ENCODE results near the gene ZNF699. TPM values are rescaled to one million over a fixed set of nuclear protein-coding genes. Genes with fewer than 3 reads are reported as not detected.
A peak's percentile ranks its signal among the peaks of the same experiment; 100 is the strongest.
"Not testable (repeated sequence)": the region's sequence is repeated elsewhere in the genome, so short reads cannot be mapped to it uniquely, and the experiment has no call there.

The ZNF699 gene
- total and polyA plus RNA-seq, 8 donors: 0.96 to 3.4 (median 1.3) TPM

DNA sequence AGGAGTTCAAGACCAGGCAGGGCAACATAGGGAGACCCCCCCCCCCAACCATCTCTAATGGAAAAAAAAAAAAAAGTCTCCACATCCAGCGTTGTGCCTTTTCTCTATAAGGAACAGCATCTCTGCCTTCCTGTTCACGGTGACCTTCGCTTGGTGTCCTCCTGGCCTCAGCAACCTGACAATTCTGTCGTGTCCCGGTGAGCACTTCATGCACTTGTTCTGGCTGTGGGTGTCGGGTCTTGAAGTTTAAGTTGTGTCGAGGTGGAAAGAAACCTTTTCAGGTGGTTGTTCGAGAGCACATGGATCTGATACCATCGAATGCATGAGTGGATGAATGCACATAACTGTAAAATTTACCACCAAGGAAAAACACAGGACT is 14.9 kb upstream of the ZNF699 start:
- H3K27me3 ChIP-seq: no peaks in the 10 kb centered on the region
- no peak for ATAC-seq
- no peak for FAIRE-seq
- TF ChIP-seq, protein P1, sequence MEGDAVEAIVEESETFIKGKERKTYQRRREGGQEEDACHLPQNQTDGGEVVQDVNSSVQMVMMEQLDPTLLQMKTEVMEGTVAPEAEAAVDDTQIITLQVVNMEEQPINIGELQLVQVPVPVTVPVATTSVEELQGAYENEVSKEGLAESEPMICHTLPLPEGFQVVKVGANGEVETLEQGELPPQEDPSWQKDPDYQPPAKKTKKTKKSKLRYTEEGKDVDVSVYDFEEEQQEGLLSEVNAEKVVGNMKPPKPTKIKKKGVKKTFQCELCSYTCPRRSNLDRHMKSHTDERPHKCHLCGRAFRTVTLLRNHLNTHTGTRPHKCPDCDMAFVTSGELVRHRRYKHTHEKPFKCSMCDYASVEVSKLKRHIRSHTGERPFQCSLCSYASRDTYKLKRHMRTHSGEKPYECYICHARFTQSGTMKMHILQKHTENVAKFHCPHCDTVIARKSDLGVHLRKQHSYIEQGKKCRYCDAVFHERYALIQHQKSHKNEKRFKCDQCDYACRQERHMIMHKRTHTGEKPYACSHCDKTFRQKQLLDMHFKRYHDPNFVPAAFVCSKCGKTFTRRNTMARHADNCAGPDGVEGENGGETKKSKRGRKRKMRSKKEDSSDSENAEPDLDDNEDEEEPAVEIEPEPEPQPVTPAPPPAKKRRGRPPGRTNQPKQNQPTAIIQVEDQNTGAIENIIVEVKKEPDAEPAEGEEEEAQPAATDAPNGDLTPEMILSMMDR (IDR thresholded peaks at IDR 0.05): no peak
- H3K36me3 ChIP-seq: no peaks in the 10 kb centered on the region
- H3K9me3 ChIP-seq: peaks cover 0 to 2% (median 0%) of the 10 kb centered on the region in 4 donors
- no peak for DNase-seq
- peak overlapping the region; percentile 13 to 82 (median 72) for H3K27ac ChIP-seq
- H3K4me3 ChIP-seq: peak overlapping the region; percentile 57 to 83 (median 70)
- intact Hi-C loops (cut with DNase I): no loop called here
- H3K4me1 ChIP-seq: no peaks in the 10 kb centered on the region
- 46 to 51% methylated on average over 9 of the region's 9 CpGs for WGBS, 2 donors

DNA sequence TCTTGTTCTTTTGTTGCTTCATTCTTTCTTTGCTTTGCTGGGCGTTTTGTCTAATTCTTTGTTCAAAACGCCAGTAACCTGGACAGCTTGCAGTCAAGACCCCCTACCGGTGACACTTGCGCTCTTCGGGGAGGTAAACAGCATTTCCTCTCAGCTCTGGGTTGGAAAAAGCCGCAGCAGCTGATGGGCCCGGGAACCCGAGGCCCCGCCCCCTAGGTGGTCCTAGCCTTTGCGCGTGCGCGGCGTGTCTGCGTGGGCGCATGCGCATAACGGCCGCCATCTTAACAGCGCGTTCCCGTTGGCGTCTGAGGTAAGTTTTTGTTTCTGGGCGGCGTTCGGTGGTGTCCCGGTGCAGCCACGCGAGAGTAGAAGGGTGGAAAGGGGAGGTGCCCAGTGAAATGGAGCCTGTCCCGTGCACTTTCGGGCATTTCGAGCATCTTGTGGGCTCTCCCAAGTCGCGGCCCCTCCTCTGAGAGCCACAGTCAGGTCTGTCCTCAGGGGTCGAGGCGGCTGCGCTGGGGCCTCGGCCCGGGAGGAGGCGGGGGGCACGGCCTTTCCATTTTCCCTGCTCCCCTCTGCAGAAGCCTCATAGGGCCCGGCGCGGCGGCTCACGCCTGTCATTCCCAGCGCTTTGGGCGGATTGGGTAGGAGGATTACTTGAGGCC is 14.4 kb upstream of the ZNF699 start, which contains the start of gene ZNF559:
TSS of gene ZNF559 (plus strand) at position 261 of the 665 bp plus-strand sequence. CDS start 14,371 bp downstream, outside the sequence.
- no peaks in the 10 kb centered on the region for H3K4me1 ChIP-seq
- H3K9me3 ChIP-seq: no peaks in the 10 kb centered on the region
- DNase-seq: peak; percentile 87 to 99 (median 93)
- intact Hi-C loops (cut with DNase I): no loop called here
- FAIRE-seq: peak; percentile 56
- peak; percentile 96 to 99 (median 98) for ATAC-seq
- 1% methylated on average over 48 of the region's 48 CpGs for WGBS, 2 donors
- H3K4me3 ChIP-seq: peak within 1 kb of the TSS; percentile 57 to 83 (median 70)
- TF ChIP-seq, protein P1 (IDR thresholded peaks at IDR 0.05): peak in 1 of 4 donors; percentile 15
- H3K36me3 ChIP-seq: no peaks in the 10 kb centered on the region
- H3K27me3 ChIP-seq: no peaks in the 10 kb centered on the region
- H3K27ac ChIP-seq: peak within 1 kb of the TSS; percentile 13 to 82 (median 72)

DNA sequence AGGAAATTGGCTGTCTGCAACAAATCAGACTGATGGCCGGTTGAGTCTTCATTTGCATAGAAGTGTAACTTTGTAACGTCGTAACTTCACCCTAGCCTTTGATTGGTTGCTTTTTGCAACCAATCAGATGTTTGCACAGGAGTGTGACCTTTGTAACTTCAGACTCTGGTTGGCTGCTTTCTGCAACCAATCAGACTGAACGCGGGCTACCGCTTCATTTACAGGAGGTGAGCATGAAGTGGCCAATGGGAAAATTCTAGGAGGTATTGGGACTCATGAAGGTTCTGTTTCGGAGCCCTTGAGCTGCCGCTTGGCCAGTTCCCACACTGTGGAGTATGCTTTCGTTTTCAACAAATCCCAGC is 13.9 kb upstream of the ZNF699 start:
- ATAC-seq (peak; percentile 59 to 75 (median 70)), FAIRE-seq (peak; percentile 68), DNase-seq (peak in 5 of 6 donors; percentile 38 to 58 (median 49))
- TF ChIP-seq, protein P1 (IDR thresholded peaks at IDR 0.05): no peak
- Histone ChIP-seq H3K27ac (peak overlapping the region in 3 of 4 donors; percentile 70 to 82 (median 74)), H3K36me3 (no peaks in the 10 kb centered on the region), H3K9me3 (no peaks in the 10 kb centered on the region), H3K4me1 (no peaks in the 10 kb centered on the region), H3K27me3 (no peaks in the 10 kb centered on the region), H3K4me3 (peak overlapping the region; percentile 57 to 83 (median 70))
- 1 to 2% methylated on average over 9 of the region's 9 CpGs for WGBS, 2 donors
- intact Hi-C loops (cut with DNase I): no loop called here

DNA sequence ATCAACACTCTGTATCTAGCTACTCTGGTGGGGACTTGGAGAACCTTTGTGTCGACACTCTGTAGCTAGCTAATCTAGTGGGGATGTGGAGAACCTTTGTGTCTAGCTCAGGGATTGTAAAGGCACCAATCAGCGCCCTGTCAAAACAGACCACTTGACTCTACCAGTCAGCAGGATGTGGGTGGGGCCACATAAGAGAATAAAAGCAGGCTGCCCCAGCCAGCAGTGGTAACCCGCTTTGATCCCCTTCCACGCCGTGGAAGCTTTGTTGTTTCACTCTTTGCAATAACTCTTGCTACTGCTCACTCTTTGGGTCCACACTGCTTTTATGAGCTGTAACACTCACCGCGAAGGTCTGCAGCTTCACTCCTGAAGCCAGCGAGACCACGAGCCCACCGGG is 12.6 kb upstream of the ZNF699 start:
- H3K4me3 ChIP-seq; DNase-seq; intact Hi-C loops (cut with DNase I); H3K4me1 ChIP-seq; H3K27me3 ChIP-seq; H3K9me3 ChIP-seq; H3K36me3 ChIP-seq; H3K27ac ChIP-seq; ATAC-seq; FAIRE-seq: not testable (repeated sequence)
- WGBS, 2 donors: 93 to 96% methylated on average over 10 of the region's 10 CpGs

DNA sequence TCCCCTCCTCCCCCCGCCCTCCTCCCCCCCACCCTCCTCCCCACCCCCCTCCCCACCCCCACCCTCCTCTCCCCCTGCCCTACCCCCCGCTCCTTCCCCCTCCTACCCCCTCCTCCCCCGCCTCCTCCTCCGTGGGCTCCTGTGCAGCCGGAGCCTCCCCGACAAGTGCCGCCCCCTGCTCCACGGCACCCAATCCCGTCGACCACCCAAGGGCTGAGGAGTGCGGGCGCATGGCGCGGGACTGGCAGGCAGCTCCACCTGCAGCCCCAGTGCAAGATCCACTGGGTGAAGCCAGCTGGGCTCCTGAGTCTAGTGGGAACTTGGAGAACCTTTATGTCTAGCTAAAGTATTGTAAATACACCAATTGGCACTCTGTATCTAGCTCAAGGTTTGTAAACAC is 12.1 kb upstream of the ZNF699 start:
- intact Hi-C loops (cut with DNase I); H3K36me3 ChIP-seq; ATAC-seq; DNase-seq; H3K27ac ChIP-seq; H3K4me3 ChIP-seq; FAIRE-seq; H3K27me3 ChIP-seq; H3K4me1 ChIP-seq; H3K9me3 ChIP-seq: not testable (repeated sequence)
- 95 to 97% methylated on average over 9 to 11 of the region's 14 CpGs for WGBS, 2 donors

DNA sequence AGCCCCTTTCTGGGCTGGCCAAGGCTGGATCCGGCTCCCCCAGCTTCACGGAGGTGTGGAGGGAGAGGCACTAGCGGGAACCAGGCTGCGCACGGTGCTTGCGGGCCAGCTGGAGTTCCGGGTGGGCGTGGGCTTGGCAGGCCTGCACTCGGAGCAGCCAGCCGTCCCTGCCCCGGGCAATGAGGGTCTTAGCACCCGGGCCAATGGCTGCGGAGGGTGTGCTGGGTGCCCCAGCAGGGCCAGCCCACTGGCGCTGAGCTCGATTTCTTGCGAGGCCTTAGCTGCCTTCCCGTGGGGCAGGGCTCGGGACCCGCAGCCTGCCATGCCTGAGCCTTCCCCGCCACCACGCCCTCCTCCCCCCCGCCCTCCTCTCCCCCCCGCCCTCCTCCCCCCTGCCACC is 11.7 kb upstream of the ZNF699 start:
- Histone ChIP-seq H3K4me1 (no peaks in the 10 kb centered on the region), H3K36me3 (no peaks in the 10 kb centered on the region), H3K27me3 (no peaks in the 10 kb centered on the region), H3K9me3 (no peaks in the 10 kb centered on the region), H3K27ac (no peak overlapping the region), H3K4me3 (no peak overlapping the region)
- 94% methylated on average over 21 of the region's 23 CpGs for WGBS, 2 donors
- no peak for FAIRE-seq
- intact Hi-C loops (cut with DNase I): no loop called here
- no peak for ATAC-seq
- DNase-seq: peak in 1 of 6 donors; percentile 43
- TF ChIP-seq, protein P1 (IDR thresholded peaks at IDR 0.05): no peak

Data from pancreas (tissue), 10 donors.